NCI-H1417 (cell line): Measurements from ENCODE around the gene VANGL1.

Experiments used
- DNase-seq, 3 experiments: peaks; one replicate each; lab custom pipeline; 2025; lab: John Stamatoyannopoulos, UW

VANGL1 gene

GRCh38 chr1:115705085-115705951, 63.5 kb downstream of the VANGL1 start:
- peak in 2 of 3 experiments; percentile 8 to 12 for DNase-seq

GRCh38 chr1:115705963-115706362, 64.2 kb downstream of the VANGL1 start:
- no peak for DNase-seq

- peak; percentile 18 to 72 (median 58) for DNase-seq
These were observed 65.0 kb downstream of the VANGL1 start for GRCh38 chr1:115706587-115707425.

GRCh38 chr1:115710859-115711624, 69.3 kb downstream of the VANGL1 start:
- DNase-seq: peak in 2 of 3 experiments; percentile 8 to 33

- peak in 1 of 3 experiments; percentile 6 for DNase-seq
These were observed 71.3 kb downstream of the VANGL1 start for GRCh38 chr1:115712911-115713609.

- DNase-seq: no peak
These were observed 72.1 kb downstream of the VANGL1 start for GRCh38 chr1:115713906-115714305.

- DNase-seq: peak in 2 of 3 experiments; percentile 60 to 87
These were observed 72.9 kb downstream of the VANGL1 start for GRCh38 chr1:115714572-115715141.

GRCh38 chr1:115717541-115717940, 75.8 kb downstream of the VANGL1 start:
- DNase-seq: peak; percentile 26 to 60 (median 30)

- DNase-seq: no peak
These were observed 76.4 kb downstream of the VANGL1 start for GRCh38 chr1:115718011-115718754.

- DNase-seq: no peak
These were observed 77.5 kb downstream of the VANGL1 start for GRCh38 chr1:115719285-115719684.

- no peak for DNase-seq
These were observed 80.5 kb downstream of the VANGL1 start for GRCh38 chr1:115722221-115722620.

GRCh38 chr1:115723756-115724155, 82.0 kb downstream of the VANGL1 start:
- no peak for DNase-seq

- DNase-seq: no peak
These were observed 83.8 kb downstream of the VANGL1 start for GRCh38 chr1:115725600-115725999.

GRCh38 chr1:115726161-115726560, 84.4 kb downstream of the VANGL1 start:
- DNase-seq: no peak

- DNase-seq: no peak
These were observed 84.8 kb downstream of the VANGL1 start for GRCh38 chr1:115726570-115726969.

- no peak for DNase-seq
These were observed 86.0 kb downstream of the VANGL1 start for GRCh38 chr1:115727706-115728249.

GRCh38 chr1:115728341-115728740, 86.6 kb downstream of the VANGL1 start:
- no peak for DNase-seq

- DNase-seq: no peak
These were observed 88.0 kb downstream of the VANGL1 start for GRCh38 chr1:115729756-115730155.

- DNase-seq: no peak
These were observed 90.5 kb downstream of the VANGL1 start for GRCh38 chr1:115732316-115732715.

- no peak for DNase-seq
These were observed 99.0 kb downstream of the VANGL1 start for GRCh38 chr1:115740811-115741210.
